ENCODE data around the gene NIPSNAP2.
"Not testable (repeated sequence)": the region's sequence is repeated elsewhere in the genome, so short reads cannot be mapped to it uniquely, and the experiment has no call there.

NIPSNAP2 gene

DNA sequence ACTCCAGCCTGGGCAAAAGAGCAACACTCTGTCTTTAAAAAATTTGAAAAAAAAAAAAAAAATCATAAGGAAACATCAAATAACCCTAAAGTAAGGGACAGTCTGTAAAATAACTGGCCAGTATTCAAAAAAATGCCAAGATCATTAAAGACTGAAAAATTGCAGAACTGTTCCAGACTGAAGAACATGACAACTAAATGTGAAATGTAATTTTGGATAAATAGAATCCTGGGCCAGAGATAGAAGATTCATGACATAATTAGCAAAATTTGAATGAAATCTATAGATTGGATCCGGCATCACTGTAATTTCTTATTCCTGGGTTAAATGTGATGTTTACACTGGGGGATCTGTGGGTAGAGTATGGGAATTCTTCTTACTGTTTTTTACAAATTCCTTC is 83.9 kb downstream of the NIPSNAP2 start:
- peaks cover 3% of the 10 kb centered on the region for H3K4me1 ChIP-seq (ENCODE audit: insufficient read depth, insufficient read length)
- peaks cover 36% of the 10 kb centered on the region for H3K36me3 ChIP-seq (ENCODE audit: insufficient read depth, insufficient read length, low read length)
- H3K9ac ChIP-seq (ENCODE audit: insufficient read length, low read depth): no peak overlapping the region
- no peaks in the 10 kb centered on the region for H3K9me3 ChIP-seq (ENCODE audit: insufficient read depth, low read length)
- no peak overlapping the region for H3K4me3 ChIP-seq (ENCODE audit: insufficient read length, low read depth)
- TF ChIP-seq YY1 (IDR thresholded peaks at IDR 0.05; ENCODE audit: insufficient read depth, insufficient read length) (no peak), ZNF274 (IDR thresholded peaks at IDR 0.05; ENCODE audit: low read depth, low read length) (no peak), SUZ12 (IDR thresholded peaks at IDR 0.05; ENCODE audit: extremely low read depth, insufficient read depth, insufficient read length) (no peak)
- no peaks in the 10 kb centered on the region for H3K27me3 ChIP-seq (ENCODE audit: insufficient read depth, insufficient read length)
- no peak for DNase-seq (ENCODE audit: low read depth, low spot score)

- H3K36me3 ChIP-seq (ENCODE audit: insufficient read depth, insufficient read length, low read length): peaks cover 39% of the 10 kb centered on the region
- not testable (repeated sequence) for H3K9ac ChIP-seq (ENCODE audit: insufficient read length, low read depth); H3K4me1 ChIP-seq (ENCODE audit: insufficient read depth, insufficient read length); DNase-seq (ENCODE audit: low read depth, low spot score); H3K4me3 ChIP-seq (ENCODE audit: insufficient read length, low read depth); H3K27me3 ChIP-seq (ENCODE audit: insufficient read depth, insufficient read length); H3K9me3 ChIP-seq (ENCODE audit: insufficient read depth, low read length)
Measured at GRCh38 chr7:56048763-56049162, 84.4 kb downstream of the NIPSNAP2 start.

All from NT2/D1 (cell line).